ENCODE data around the gene SLC46A1. TPM values are rescaled to one million over a fixed set of nuclear protein-coding genes. Genes with fewer than 3 reads are reported as not detected.
A peak's percentile ranks its signal among the peaks of the same experiment; 100 is the strongest.

The SLC46A1 gene
- total and polyA plus RNA-seq, 9 of the 15 experiments (the other 6 are each of a cell fraction or from before 2014, with no cell fraction given) = 0.24 to 5.5 (median 3.1) TPM

DNA sequence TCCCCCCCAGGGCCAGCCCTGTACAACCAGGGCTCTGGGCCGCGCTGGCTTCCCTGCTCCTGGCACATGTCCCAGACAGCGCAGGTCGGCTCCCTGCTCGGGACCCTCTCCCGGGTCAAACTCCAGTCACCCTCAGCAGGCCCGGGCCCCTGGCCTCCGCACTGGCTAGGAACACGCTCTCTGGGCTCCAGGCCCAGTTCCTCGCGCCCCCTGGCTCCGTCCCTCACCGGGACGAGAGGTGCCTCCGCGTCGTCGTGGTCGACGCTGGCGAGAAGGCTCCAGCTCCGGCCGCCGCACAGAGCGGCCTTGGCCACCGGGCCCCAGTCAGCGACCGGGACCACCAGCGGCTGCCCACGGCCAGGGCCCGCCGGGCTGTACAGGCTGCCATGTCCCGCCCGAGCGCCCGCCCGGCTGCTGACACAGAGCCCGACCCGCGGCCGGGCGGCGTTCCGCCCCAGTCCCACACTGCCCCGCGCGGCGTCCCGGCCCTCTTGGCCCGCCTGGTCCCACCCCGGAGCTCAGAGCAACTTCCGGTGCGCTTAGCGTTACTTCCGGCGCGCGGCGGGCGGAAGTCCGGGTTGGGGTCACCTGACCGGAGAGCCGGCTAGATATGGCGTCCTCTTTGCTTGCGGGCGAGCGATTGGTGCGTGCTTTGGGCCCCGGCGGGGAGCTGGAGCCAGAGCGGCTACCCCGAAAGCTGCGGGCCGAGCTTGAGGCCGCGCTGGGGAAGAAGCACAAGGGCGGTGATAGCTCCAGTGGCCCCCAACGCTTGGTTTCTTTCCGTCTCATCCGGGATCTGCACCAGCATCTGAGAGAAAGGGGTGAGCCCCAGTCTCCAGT is 48.7 kb downstream of the SLC46A1 start, which contains the start of gene POLDIP2 (continued):
- TF ChIP-seq, protein P1, sequence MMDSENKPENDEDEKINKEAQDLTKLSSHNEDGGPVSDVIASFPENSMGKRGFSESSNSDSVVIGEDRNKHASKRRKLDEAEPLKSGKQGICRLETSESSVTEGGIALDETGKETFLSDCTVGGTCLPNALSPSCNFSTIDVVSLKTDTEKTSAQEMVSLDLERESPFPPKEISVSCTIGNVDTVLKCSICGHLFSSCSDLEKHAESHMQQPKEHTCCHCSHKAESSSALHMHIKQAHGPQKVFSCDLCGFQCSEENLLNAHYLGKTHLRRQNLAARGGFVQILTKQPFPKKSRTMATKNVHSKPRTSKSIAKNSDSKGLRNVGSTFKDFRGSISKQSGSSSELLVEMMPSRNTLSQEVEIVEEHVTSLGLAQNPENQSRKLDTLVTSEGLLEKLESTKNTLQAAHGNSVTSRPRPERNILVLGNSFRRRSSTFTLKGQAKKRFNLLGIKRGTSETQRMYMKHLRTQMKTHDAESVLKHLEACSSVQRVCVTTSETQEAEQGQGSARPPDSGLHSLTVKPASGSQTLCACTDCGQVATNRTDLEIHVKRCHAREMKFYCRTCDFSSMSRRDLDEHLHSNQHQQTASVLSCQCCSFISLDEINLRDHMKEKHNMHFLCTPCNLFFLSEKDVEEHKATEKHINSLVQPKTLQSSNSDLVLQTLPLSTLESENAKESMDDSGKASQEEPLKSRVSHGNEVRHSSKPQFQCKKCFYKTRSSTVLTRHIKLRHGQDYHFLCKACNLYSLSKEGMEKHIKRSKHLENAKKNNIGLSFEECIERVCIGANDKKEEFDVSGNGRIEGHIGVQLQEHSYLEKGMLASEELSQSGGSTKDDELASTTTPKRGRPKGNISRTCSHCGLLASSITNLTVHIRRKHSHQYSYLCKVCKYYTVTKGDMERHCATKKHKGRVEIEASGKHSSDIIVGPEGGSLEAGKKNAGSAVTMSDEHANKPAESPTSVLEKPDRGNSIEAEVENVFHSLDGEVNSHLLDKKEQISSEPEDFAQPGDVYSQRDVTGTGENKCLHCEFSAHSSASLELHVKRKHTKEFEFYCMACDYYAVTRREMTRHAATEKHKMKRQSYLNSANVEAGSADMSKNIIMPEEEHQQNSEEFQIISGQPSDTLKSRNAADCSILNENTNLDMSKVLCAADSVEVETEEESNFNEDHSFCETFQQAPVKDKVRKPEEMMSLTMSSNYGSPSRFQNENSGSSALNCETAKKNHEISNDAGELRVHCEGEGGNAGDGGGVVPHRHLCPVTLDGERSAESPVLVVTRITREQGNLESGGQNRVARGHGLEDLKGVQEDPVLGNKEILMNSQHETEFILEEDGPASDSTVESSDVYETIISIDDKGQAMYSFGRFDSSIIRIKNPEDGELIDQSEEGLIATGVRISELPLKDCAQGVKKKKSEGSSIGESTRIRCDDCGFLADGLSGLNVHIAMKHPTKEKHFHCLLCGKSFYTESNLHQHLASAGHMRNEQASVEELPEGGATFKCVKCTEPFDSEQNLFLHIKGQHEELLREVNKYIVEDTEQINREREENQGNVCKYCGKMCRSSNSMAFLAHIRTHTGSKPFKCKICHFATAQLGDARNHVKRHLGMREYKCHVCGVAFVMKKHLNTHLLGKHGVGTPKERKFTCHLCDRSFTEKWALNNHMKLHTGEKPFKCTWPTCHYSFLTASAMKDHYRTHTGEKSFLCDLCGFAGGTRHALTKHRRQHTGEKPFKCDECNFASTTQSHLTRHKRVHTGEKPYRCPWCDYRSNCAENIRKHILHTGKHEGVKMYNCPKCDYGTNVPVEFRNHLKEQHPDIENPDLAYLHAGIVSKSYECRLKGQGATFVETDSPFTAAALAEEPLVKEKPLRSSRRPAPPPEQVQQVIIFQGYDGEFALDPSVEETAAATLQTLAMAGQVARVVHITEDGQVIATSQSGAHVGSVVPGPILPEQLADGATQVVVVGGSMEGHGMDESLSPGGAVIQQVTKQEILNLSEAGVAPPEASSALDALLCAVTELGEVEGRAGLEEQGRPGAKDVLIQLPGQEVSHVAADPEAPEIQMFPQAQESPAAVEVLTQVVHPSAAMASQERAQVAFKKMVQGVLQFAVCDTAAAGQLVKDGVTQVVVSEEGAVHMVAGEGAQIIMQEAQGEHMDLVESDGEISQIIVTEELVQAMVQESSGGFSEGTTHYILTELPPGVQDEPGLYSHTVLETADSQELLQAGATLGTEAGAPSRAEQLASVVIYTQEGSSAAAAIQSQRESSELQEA (IDR thresholded peaks at IDR 0.05; ENCODE audit: low read depth) = no peak
- TF ChIP-seq NR3C1 (CRISPR knock-in tag; IDR thresholded peaks at IDR 0.05) (no peak), RBM25 (IDR thresholded peaks at IDR 0.05; ENCODE audit: low read depth, low read length, severe bottlenecking) (peak; percentile 21), TAF15 (IDR thresholded peaks at IDR 0.05; ENCODE audit: low read depth, low read length) (no peak), POLR2AphosphoS2 (IDR thresholded peaks at IDR 0.05; ENCODE audit: low read length) (no peak), RUNX1 (IDR thresholded peaks at IDR 0.05; ENCODE audit: low read depth) (no peak), TSC22D4 (tag; IDR thresholded peaks at IDR 0.05) (no peak), ARID1B (IDR thresholded peaks at IDR 0.05) (no peak), ZKSCAN3 (CRISPR knock-in tag; IDR thresholded peaks at IDR 0.05) (no peak), DPF2 (IDR thresholded peaks at IDR 0.05) (no peak), PHF21A (IDR thresholded peaks at IDR 0.05; ENCODE audit: borderline replicate concordance, low read depth) (no peak), PRMT5 (CRISPR knock-in tag; IDR thresholded peaks at IDR 0.05) (no peak), MBD2 (IDR thresholded peaks at IDR 0.05; ENCODE audit: borderline replicate concordance, low read depth) (peak; percentile 76), CHD4 (IDR thresholded peaks at IDR 0.05; ENCODE audit: insufficient read depth, insufficient replicate concordance, low read depth, low read length, poor library complexity, severe bottlenecking) (no peak), JUND (IDR thresholded peaks at IDR 0.05; ENCODE audit: borderline replicate concordance, low read depth, low read length) (no peak; the same call in 1 of the 2 replicates), JUND (tag; IDR thresholded peaks at IDR 0.05; ENCODE audit: borderline replicate concordance, low read depth, low read length) (no peak; the same call in 2 of the 3 replicates), FOXJ2 (tag; IDR thresholded peaks at IDR 0.05) (no peak), BCL6 (CRISPR knock-in tag; IDR thresholded peaks at IDR 0.05) (no peak), RBM17 (IDR thresholded peaks at IDR 0.05; ENCODE audit: borderline replicate concordance, low read depth, low read length) (no peak), ETV6 (IDR thresholded peaks at IDR 0.05; ENCODE audit: borderline replicate concordance in 1 of 2, low read depth in 2 of 2, low read length in 1 of 2) (peak in 1 of 2 experiments; percentile 52; a peak in 1 of 4 replicates), ETV6 (CRISPR knock-in tag; IDR thresholded peaks at IDR 0.05; ENCODE audit: borderline replicate concordance) (no peak)

All from K562 (cell line).